ENCODE results near the gene LIPK. TPM values are rescaled to one million over a fixed set of nuclear protein-coding genes. Genes with fewer than 3 reads are reported as not detected.
A peak's percentile ranks its signal among the peaks of the same experiment; 100 is the strongest.

The LIPK gene
- total and polyA plus RNA-seq, 4 donors, result not detected

DNA sequence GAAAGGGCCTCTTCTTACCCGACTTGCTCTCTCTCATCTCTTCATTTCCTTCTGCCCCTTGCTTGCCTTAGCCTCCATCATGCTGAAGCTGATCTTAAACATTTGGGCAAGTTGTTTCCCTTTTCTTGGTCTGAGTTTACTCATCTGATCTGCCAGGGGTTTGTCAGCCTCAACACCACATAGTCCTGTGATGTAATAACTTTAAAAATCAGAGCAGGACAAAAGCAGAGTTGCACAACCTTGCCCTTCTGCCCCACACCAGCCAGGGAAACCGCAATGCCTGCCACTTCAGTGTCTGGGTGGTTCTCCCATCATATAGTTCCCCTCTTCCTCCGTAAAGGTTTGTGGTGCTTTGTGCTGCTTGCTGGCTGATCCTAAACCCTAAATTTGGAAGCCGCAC, 86.6 kb downstream of the LIPK start:
- Histone ChIP-seq H3K4me3 (no peak overlapping the region), H3K9me3 (ENCODE audit: control insufficient read depth in 4 of 4, insufficient read depth in 3 of 4, low read length in 3 of 4) (no peaks in the 10 kb centered on the region), H3K36me3 (ENCODE audit: control insufficient read depth in 4 of 4, insufficient read depth in 4 of 4, low read length in 4 of 4) (no peaks in the 10 kb centered on the region), H3K27ac (ENCODE audit: low read depth in 1 of 2, low read length in 1 of 2) (no peak overlapping the region), H3K4me1 (ENCODE audit: control insufficient read depth in 5 of 5, insufficient read depth in 5 of 5, low read length in 5 of 5) (peaks cover 0 to 6% (median 0%) of the 10 kb centered on the region in 5 donors), H3K9ac (ENCODE audit: insufficient read depth in 1 of 2, low read length in 2 of 2) (no peak overlapping the region), H3K27me3 (ENCODE audit: control insufficient read depth in 3 of 3, insufficient read depth in 3 of 3, low read length in 2 of 3) (no peaks in the 10 kb centered on the region)
- ATAC-seq (ENCODE audit: insufficient read depth, low FRiP score) (peak; percentile 69), DNase-seq (peak; percentile 14 to 42 (median 18))
- TF ChIP-seq, protein P1, sequence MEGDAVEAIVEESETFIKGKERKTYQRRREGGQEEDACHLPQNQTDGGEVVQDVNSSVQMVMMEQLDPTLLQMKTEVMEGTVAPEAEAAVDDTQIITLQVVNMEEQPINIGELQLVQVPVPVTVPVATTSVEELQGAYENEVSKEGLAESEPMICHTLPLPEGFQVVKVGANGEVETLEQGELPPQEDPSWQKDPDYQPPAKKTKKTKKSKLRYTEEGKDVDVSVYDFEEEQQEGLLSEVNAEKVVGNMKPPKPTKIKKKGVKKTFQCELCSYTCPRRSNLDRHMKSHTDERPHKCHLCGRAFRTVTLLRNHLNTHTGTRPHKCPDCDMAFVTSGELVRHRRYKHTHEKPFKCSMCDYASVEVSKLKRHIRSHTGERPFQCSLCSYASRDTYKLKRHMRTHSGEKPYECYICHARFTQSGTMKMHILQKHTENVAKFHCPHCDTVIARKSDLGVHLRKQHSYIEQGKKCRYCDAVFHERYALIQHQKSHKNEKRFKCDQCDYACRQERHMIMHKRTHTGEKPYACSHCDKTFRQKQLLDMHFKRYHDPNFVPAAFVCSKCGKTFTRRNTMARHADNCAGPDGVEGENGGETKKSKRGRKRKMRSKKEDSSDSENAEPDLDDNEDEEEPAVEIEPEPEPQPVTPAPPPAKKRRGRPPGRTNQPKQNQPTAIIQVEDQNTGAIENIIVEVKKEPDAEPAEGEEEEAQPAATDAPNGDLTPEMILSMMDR (IDR thresholded peaks at IDR 0.05; ENCODE audit: control extremely low read depth, extremely low read depth), result no peak
- 43 to 60% methylated on average over 4 of the region's 4 CpGs for WGBS, 2 donors

DNA sequence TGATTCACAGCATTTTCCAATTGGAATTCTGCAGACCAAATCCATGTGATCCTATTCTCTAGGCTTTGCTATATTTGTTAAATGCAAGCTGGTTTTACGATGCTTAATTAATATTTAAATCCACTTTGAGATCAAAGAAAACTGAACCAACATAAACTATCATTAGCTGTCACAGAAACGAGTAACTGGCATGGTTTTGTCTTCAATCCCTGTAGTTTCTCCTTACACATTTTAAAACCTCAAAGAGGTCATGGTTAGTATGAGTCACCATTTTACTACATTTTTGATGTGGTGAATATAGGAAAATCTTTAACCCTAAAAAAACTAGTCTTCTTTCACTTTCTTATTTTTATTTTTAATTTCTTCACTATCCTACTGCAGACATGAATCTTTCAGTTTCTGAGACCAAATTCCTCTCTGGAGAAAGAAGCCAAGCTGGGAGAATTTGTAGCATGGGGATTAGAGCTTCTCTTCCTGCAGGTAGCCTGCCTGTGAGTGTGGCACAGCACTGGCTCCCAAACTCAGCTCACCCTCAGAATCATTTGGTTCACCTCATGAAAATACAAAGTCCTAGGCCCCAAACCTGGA, 87.8 kb downstream of the LIPK start:
- peaks cover 0 to 6% (median 0%) of the 10 kb centered on the region in 5 donors for H3K4me1 ChIP-seq (ENCODE audit: control insufficient read depth in 5 of 5, insufficient read depth in 5 of 5, low read length in 5 of 5)
- ATAC-seq (ENCODE audit: insufficient read depth, low FRiP score), result no peak
- H3K9ac ChIP-seq (ENCODE audit: insufficient read depth in 1 of 2, low read length in 2 of 2), result no peak overlapping the region
- TF ChIP-seq, protein P1 (IDR thresholded peaks at IDR 0.05; ENCODE audit: control extremely low read depth, extremely low read depth), result no peak
- H3K27ac ChIP-seq (ENCODE audit: low read depth in 1 of 2, low read length in 1 of 2), result no peak overlapping the region
- peaks cover 0 to 1% (median 0%) of the 10 kb centered on the region in 4 donors for H3K9me3 ChIP-seq (ENCODE audit: control insufficient read depth in 4 of 4, insufficient read depth in 3 of 4, low read length in 3 of 4)
- H3K27me3 ChIP-seq (ENCODE audit: control insufficient read depth in 3 of 3, insufficient read depth in 3 of 3, low read length in 2 of 3), result no peaks in the 10 kb centered on the region
- no peaks in the 10 kb centered on the region for H3K36me3 ChIP-seq (ENCODE audit: control insufficient read depth in 4 of 4, insufficient read depth in 4 of 4, low read length in 4 of 4)
- no peak overlapping the region for H3K4me3 ChIP-seq
- no peak for DNase-seq
- 49 to 57% methylated on average over 2 of the region's 2 CpGs for WGBS, 2 donors

DNA sequence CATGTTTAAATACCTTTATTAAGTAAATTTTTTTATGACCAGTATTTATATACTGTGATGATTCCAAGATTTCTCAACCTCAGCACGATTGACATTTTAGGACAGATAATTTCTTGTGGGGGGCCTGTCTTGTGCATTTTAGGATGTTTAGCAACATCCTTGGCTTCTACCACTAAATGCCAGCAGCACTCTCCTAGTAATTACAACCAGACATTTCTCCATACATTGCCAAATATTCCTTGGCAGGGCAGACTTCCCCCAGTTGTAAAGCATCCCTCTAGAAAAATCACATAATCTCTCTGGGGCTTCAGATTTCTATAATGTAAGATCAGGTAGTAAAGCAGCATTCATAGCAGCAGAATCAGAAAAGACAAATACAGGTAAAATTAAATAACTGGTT, 88.7 kb downstream of the LIPK start:
- Histone ChIP-seq H3K9me3 (ENCODE audit: control insufficient read depth in 4 of 4, insufficient read depth in 3 of 4, low read length in 3 of 4) (peaks cover 0 to 1% (median 0%) of the 10 kb centered on the region in 4 donors), H3K9ac (ENCODE audit: insufficient read depth in 1 of 2, low read length in 2 of 2) (no peak overlapping the region), H3K4me3 (no peak overlapping the region), H3K27me3 (ENCODE audit: control insufficient read depth in 3 of 3, insufficient read depth in 3 of 3, low read length in 2 of 3) (no peaks in the 10 kb centered on the region), H3K36me3 (ENCODE audit: control insufficient read depth in 4 of 4, insufficient read depth in 4 of 4, low read length in 4 of 4) (no peaks in the 10 kb centered on the region), H3K27ac (ENCODE audit: low read depth in 1 of 2, low read length in 1 of 2) (no peak overlapping the region), H3K4me1 (ENCODE audit: control insufficient read depth in 5 of 5, insufficient read depth in 5 of 5, low read length in 5 of 5) (peaks cover 0 to 6% (median 0%) of the 10 kb centered on the region in 5 donors)
- ATAC-seq (ENCODE audit: insufficient read depth, low FRiP score) (no peak), DNase-seq (peak in 2 of 3 donors; percentile 21 to 42)
- 28 to 70% methylated on average over 1 of the region's 1 CpG for WGBS, 2 donors
- TF ChIP-seq, protein P1 (IDR thresholded peaks at IDR 0.05; ENCODE audit: control extremely low read depth, extremely low read depth), result no peak

All from lung (tissue), 12 donors.